Kidney (tissue), 14 donors: Measurements from ENCODE around the gene OTOF. TPM values are rescaled to one million over a fixed set of nuclear protein-coding genes. Genes with fewer than 3 reads are reported as not detected.

Experiments
- DNase-seq, 5 donors: peaks; one replicate each; pipeline ENCODE4 v3.0.0-alpha.2; 2013 to 2020
- FAIRE-seq: peaks from 2 replicates; lab custom pipeline; 2012; peaks lifted over from hg19 to GRCh38; lab: Jason Lieb, UNC
- H3K27ac ChIP-seq, 2 donors: one replicate each; pipeline ENCODE4 v1.7.0; 2013; ENCODE audit warnings: low read depth in 2 of 2, low read length in 2 of 2, inconsistent platforms in 1 of 2
- H3K27me3 ChIP-seq: one replicate; pipeline ENCODE4 v1.7.1; 2013; ENCODE audit warnings: low read length, inconsistent platforms; ENCODE audit not compliant: control insufficient read depth, insufficient read depth
- H3K36me3 ChIP-seq, 3 donors: one replicate each; pipeline versions ENCODE4 v1.7.0 to v1.7.1; 2013; ENCODE audit warnings: low read length in 3 of 3, control low read depth in 1 of 3, inconsistent platforms in 1 of 3; ENCODE audit not compliant: insufficient read depth in 3 of 3, control insufficient read depth in 2 of 3
- H3K4me1 ChIP-seq, 3 donors: one replicate each; pipeline versions ENCODE4 v1.7.0 to v1.7.1; 2013; ENCODE audit warnings: low read length in 3 of 3, inconsistent platforms in 1 of 3, low read depth in 1 of 3; ENCODE audit not compliant: control insufficient read depth in 2 of 3, insufficient read depth in 2 of 3
- H3K4me3 ChIP-seq, 3 donors: one replicate each; pipeline versions ENCODE4 v1.7.0 to v1.8.1; 2013; ENCODE audit warnings: low read length in 3 of 3, control low read depth in 1 of 3, inconsistent platforms in 1 of 3
- H3K9ac ChIP-seq, 3 donors: one replicate each; pipeline versions ENCODE4 v1.7.0 to v1.7.1; 2013; ENCODE audit warnings: low read length in 3 of 3, control low read depth in 1 of 3, inconsistent platforms in 1 of 3
- H3K9me3 ChIP-seq, 3 donors: one replicate each; pipeline versions ENCODE4 v1.7.0 to v1.7.1; 2013; ENCODE audit warnings: low read length in 3 of 3, control low read depth in 1 of 3, inconsistent platforms in 1 of 3; ENCODE audit not compliant: control insufficient read depth in 2 of 3, insufficient read depth in 1 of 3
- CTCF ChIP-seq: IDR thresholded peaks from 3 replicates; pipeline ENCODE4 v1.5.1; 2012; ENCODE audit warnings: mild to moderate bottlenecking, moderate library complexity, borderline replicate concordance; ENCODE audit not compliant: insufficient read depth; ENCODE audit errors: extremely low read depth
- intact Hi-C: fragments of 100-400 bp; cut with DNase I; formaldehyde crosslinking; loops from one replicate; pipeline ENCODE4 v1.11.1; 2022
- polyA plus RNA-seq: library from polyadenylated mRNA; stranded (reverse); fragments of 350-450 nt; fragmentation: Illumina TruSeq; extraction: RNeasy Lipid Tissue Mini Kit (QIAGEN cat#74804); gene quantifications from one replicate; pipeline ENCODE4 v1.2.3, GENCODE V29; 2014; ENCODE audit warnings: low read depth, low replicate concordance; ENCODE audit not compliant: insufficient read depth
- total RNA-seq: library from RNA; stranded (reverse); fragmentation: NEBNext Ultra II Directional; extraction: Animal tissue kit (Norgen Biotek cat#: 25700); gene quantifications from one replicate; pipeline ENCODE4 v1.2.1, GENCODE V29; 2021
- donor health status: control.
- donor health status: control.
- donor health status: control.
- donor health status: control.
- donor health status: control.
- donor health status: DM: yes; HTN: yes; CAD: no.
- donor health status: Normal renal cell carcinoma (clear cell type).

The OTOF gene
- total and polyA plus RNA-seq, 2 donors from 2014 or later = 0.16 TPM; not detected in 1

- intact Hi-C loops = no loop called here
- no peak for TF ChIP-seq CTCF
- no peak overlapping the region for H3K27ac ChIP-seq
- no peaks in the 10 kb centered on the region for H3K27me3 ChIP-seq
- no peaks in the 10 kb centered on the region for H3K9me3 ChIP-seq
- FAIRE-seq (no peak), DNase-seq (no peak)
- H3K9ac ChIP-seq = no peak overlapping the region
- no peaks in the 10 kb centered on the region for H3K4me1 ChIP-seq
- no peak overlapping the region for H3K4me3 ChIP-seq
- H3K36me3 ChIP-seq = no peaks in the 10 kb centered on the region
Observed at GRCh38 chr2:26438926-26439325, 39.0 kb downstream of the OTOF start.

DNA sequence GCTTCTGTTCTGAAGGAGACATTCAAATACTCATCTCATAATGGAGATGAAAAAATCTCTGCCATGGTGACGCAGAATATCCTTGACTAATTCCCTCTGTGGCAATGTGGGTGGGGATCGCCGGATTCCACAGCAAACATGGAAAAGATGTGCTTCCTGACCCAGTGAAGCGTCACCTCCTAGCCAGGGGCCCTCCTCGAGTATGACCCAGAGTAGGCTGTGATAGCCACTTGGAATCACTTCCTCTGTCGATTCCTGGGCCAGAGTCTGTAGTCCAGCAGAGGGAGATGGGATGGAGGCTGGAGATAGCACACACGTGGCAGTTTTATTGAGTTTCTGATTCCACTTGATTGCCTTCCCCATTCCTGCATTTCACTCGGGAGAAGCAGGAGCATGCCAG lies 39.4 kb downstream of the OTOF start:
- no peak for TF ChIP-seq CTCF
- no peak overlapping the region for H3K9ac ChIP-seq
- no peak overlapping the region for H3K27ac ChIP-seq
- FAIRE-seq (no peak), DNase-seq (peak in 1 of 5 donors; percentile 18)
- no peaks in the 10 kb centered on the region for H3K9me3 ChIP-seq
- H3K4me1 ChIP-seq = no peaks in the 10 kb centered on the region
- no peak overlapping the region for H3K4me3 ChIP-seq
- no peaks in the 10 kb centered on the region for H3K27me3 ChIP-seq
- intact Hi-C loops = no loop called here
- H3K36me3 ChIP-seq = no peaks in the 10 kb centered on the region

GRCh38 chr2:26435106-26435505 lies 42.8 kb downstream of the OTOF start:
- no peak overlapping the region for H3K27ac ChIP-seq
- no peak for DNase-seq
- H3K36me3 ChIP-seq = no peaks in the 10 kb centered on the region
- no peaks in the 10 kb centered on the region for H3K4me1 ChIP-seq
- no peak overlapping the region for H3K9ac ChIP-seq
- intact Hi-C loops = no loop called here
- no peak for FAIRE-seq
- no peak overlapping the region for H3K4me3 ChIP-seq
- no peaks in the 10 kb centered on the region for H3K9me3 ChIP-seq
- no peaks in the 10 kb centered on the region for H3K27me3 ChIP-seq
- no peak for TF ChIP-seq CTCF

GRCh38 chr2:26432859-26433258 lies 45.1 kb downstream of the OTOF start:
- no peak for TF ChIP-seq CTCF

More at GRCh38 chr2:26432859-26433258, 45.1 kb downstream of the OTOF start:
- no peak overlapping the region for H3K4me3 ChIP-seq
- no peak for FAIRE-seq
- H3K27ac ChIP-seq = no peak overlapping the region
- no peak for DNase-seq
- no peaks in the 10 kb centered on the region for H3K4me1 ChIP-seq
- H3K9me3 ChIP-seq = no peaks in the 10 kb centered on the region
- no peaks in the 10 kb centered on the region for H3K36me3 ChIP-seq
- no peaks in the 10 kb centered on the region for H3K27me3 ChIP-seq
- no peak overlapping the region for H3K9ac ChIP-seq
- intact Hi-C loops = no loop called here
